H1 (cell line): Measurements from ENCODE around the gene COX7A2. TPM values are rescaled to one million over a fixed set of nuclear protein-coding genes. Genes with fewer than 3 reads are reported as not detected.

Experiments used
- GABPA ChIP-seq: IDR thresholded peaks from 2 replicates; pipeline ENCODE4 v1.6.1; 2011; ENCODE audit warnings: mild to moderate bottlenecking, low read length, moderate library complexity, borderline replicate concordance; ENCODE audit not compliant: insufficient read depth
- RXRA ChIP-seq: IDR thresholded peaks from 2 replicates; pipeline ENCODE4 v1.6.1; 2011; ENCODE audit warnings: low read depth, mild to moderate bottlenecking, low read length, moderate library complexity; ENCODE audit not compliant: insufficient read depth
- polyA plus RNA-seq, 7 experiments: library from polyadenylated mRNA; depleted of rRNA in 3 of 7; stranded (reverse) in 5 of 7; unstranded in 2 of 7; fragments of >200 nt in 5 of 7; fragments of 200-250 nt in 2 of 7; gene quantifications; 1 replicate in 5 of 7; 2 replicates in 1 of 7; 4 replicates in 1 of 7; pipeline versions ENCODE4 v1.2.1 to v1.2.3, GENCODE V29; 2011 to 2013; ENCODE audit warnings: missing spikeins in 2 of 7, mixed read lengths in 2 of 7
- total RNA-seq: library from RNA; stranded (reverse); fragmentation: NEBNext Ultra II Directional; extraction: Animal tissue kit (Norgen Biotek cat#: 25700); gene quantifications from 2 replicates; pipeline ENCODE4 v1.2.1, GENCODE V29; 2021

COX7A2 gene
- total and polyA plus RNA-seq, 2 of the 8 experiments (the other 6 are each of a cell fraction or from before 2014, with no cell fraction given), result 262 to 468 TPM

DNA sequence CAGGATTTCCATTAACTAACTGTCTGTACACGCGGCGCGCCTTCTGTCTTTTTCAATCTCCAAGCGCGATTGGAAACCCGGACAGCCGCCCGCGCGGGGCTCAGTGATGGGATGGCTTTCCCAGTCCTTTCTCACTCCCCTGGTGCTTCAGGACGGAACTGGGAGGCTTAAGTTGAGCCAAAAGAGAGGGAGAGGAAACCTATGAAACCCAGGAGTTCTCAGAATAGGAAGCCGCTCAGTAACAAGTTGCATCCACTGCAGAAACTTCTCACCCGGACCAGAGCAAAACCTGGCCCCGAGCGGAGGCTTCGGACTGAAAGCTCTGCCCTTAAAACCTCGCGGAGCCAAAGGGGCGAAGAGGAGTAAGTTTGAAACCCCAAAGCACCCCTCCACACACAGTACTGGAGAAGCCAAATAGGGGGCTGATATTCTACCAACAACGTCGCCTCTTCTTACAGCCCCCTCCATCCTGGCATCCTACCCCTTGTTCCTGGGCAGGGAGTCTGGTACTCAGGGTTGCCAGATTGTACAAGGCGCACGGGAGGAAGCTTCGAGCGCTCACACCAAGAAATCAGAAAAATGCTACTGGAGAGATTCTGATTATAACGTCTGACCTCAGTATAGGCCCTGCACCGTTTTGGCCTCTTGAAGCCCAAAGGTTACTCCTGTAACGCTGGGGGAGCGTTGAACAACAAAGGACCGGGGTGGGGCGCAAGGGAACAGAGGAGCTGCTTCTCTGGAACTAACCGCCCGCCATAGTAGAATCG lies 36.8 kb downstream of the COX7A2 start (continued):
- TF ChIP-seq GABPA (no peak), RXRA (no peak)
